ENCODE measurements around the gene DET1. TPM values are rescaled to one million over a fixed set of nuclear protein-coding genes. Genes with fewer than 3 reads are reported as not detected.
A peak's percentile ranks its signal among the peaks of the same experiment; 100 is the strongest.

The DET1 gene
- total RNA-seq, 6 donors from 2014 or later = 2.9 to 13.6 (median 5.3) TPM

GRCh38 chr15:88579322-88579721 is 32.8 kb upstream of the DET1 start:
- DNase-seq = no peak
- Histone ChIP-seq H3K4me1 (no peaks in the 10 kb centered on the region), H3K36me3 (no peaks in the 10 kb centered on the region), H3K27ac (no peak overlapping the region), H3K9me3 (no peaks in the 10 kb centered on the region), H3K27me3 (no peaks in the 10 kb centered on the region), H3K4me3 (no peak overlapping the region)
- ATAC-seq (ENCODE audit: low FRiP score in 2 of 2) = no peak
- 72 to 76% methylated on average over 3 of the region's 3 CpGs for WGBS, 2 donors
- no peak for TF ChIP-seq POLR2AphosphoS5 (IDR thresholded peaks at IDR 0.05)
- no peak for TF ChIP-seq CTCF (IDR thresholded peaks at IDR 0.05)
- TF ChIP-seq POLR2A (IDR thresholded peaks at IDR 0.05) = no peak
- no peak for TF ChIP-seq EP300 (IDR thresholded peaks at IDR 0.05)

GRCh38 chr15:88574655-88575054 is 28.2 kb upstream of the DET1 start:
- Histone ChIP-seq H3K4me3 (no peak overlapping the region), H3K4me1 (no peaks in the 10 kb centered on the region), H3K9me3 (no peaks in the 10 kb centered on the region), H3K27me3 (no peaks in the 10 kb centered on the region), H3K36me3 (no peaks in the 10 kb centered on the region), H3K27ac (no peak overlapping the region)
- 42 to 44% methylated on average over 7 of the region's 7 CpGs for WGBS, 2 donors
- TF ChIP-seq POLR2A (IDR thresholded peaks at IDR 0.05) = no peak
- no peak for TF ChIP-seq POLR2AphosphoS5 (IDR thresholded peaks at IDR 0.05)
- TF ChIP-seq EP300 (IDR thresholded peaks at IDR 0.05) = no peak
- no peak for TF ChIP-seq CTCF (IDR thresholded peaks at IDR 0.05)
- ATAC-seq (ENCODE audit: low FRiP score in 2 of 2) (no peak), DNase-seq (no peak)

GRCh38 chr15:88574077-88574476 is 27.6 kb upstream of the DET1 start:
- H3K27me3 ChIP-seq = no peaks in the 10 kb centered on the region
- TF ChIP-seq POLR2AphosphoS5 (IDR thresholded peaks at IDR 0.05) (no peak), POLR2A (IDR thresholded peaks at IDR 0.05) (no peak), EP300 (IDR thresholded peaks at IDR 0.05) (no peak), CTCF (IDR thresholded peaks at IDR 0.05) (no peak)
- H3K4me3 ChIP-seq = no peak overlapping the region
- H3K36me3 ChIP-seq = no peaks in the 10 kb centered on the region
- no peak overlapping the region for H3K27ac ChIP-seq
- no peak for ATAC-seq (ENCODE audit: low FRiP score in 2 of 2)
- no peaks in the 10 kb centered on the region for H3K4me1 ChIP-seq
- 48 to 62% methylated on average over 1 of the region's 1 CpG for whole genome bisulfite sequencing, 2 donors
- H3K9me3 ChIP-seq = no peaks in the 10 kb centered on the region
- no peak for DNase-seq

GRCh38 chr15:88571852-88572259 is 25.4 kb upstream of the DET1 start:
- 54 to 56% methylated on average over 5 of the region's 5 CpGs for WGBS, 2 donors
- ATAC-seq (ENCODE audit: low FRiP score in 2 of 2) = no peak
- DNase-seq = no peak
- Histone ChIP-seq H3K27ac (no peak overlapping the region), H3K36me3 (no peaks in the 10 kb centered on the region), H3K27me3 (no peaks in the 10 kb centered on the region), H3K9me3 (no peaks in the 10 kb centered on the region), H3K4me3 (no peak overlapping the region), H3K4me1 (no peaks in the 10 kb centered on the region)
- no peak for TF ChIP-seq EP300 (IDR thresholded peaks at IDR 0.05)
- no peak for TF ChIP-seq POLR2A (IDR thresholded peaks at IDR 0.05)
- TF ChIP-seq POLR2AphosphoS5 (IDR thresholded peaks at IDR 0.05) = no peak
- no peak for TF ChIP-seq CTCF (IDR thresholded peaks at IDR 0.05)

- WGBS, 2 donors = 54 to 78% methylated on average over 5 to 7 of the region's 7 CpGs
- TF ChIP-seq EP300 (IDR thresholded peaks at IDR 0.05) (no peak), POLR2A (IDR thresholded peaks at IDR 0.05) (no peak), POLR2AphosphoS5 (IDR thresholded peaks at IDR 0.05) (no peak), CTCF (IDR thresholded peaks at IDR 0.05) (no peak)
- no peak for DNase-seq
- Histone ChIP-seq H3K9me3 (no peaks in the 10 kb centered on the region), H3K4me1 (no peaks in the 10 kb centered on the region), H3K4me3 (no peak overlapping the region), H3K27me3 (no peaks in the 10 kb centered on the region), H3K36me3 (no peaks in the 10 kb centered on the region), H3K27ac (no peak overlapping the region)
- peak in 1 of 2 donors; percentile 9 for ATAC-seq (ENCODE audit: low FRiP score in 2 of 2)
These were observed 24.8 kb upstream of the DET1 start for GRCh38 chr15:88571153-88571851.

Data from upper lobe of left lung (tissue), 6 donors.